AG09309 (cell line): ENCODE data around the gene HOXA9.

Experiments used
- DNase-seq: peaks from one replicate; pipeline ENCODE4 v3.0.0-alpha.2; 2010; ENCODE audit warnings: low read depth
- H3K4me3 ChIP-seq: 2 replicates; pipeline ENCODE4 v1.5.1; 2011; ENCODE audit warnings: mild to moderate bottlenecking, low read depth, low read length, moderate library complexity; ENCODE audit not compliant: control insufficient read depth
- TF ChIP-seq, protein P1 (sequence below): IDR thresholded peaks from 2 replicates; pipeline ENCODE4 v1.5.1; 2011; ENCODE audit warnings: mild to moderate bottlenecking, low read depth, low read length, inconsistent platforms; ENCODE audit not compliant: insufficient read depth, control insufficient read depth; ENCODE audit errors: missing control alignments

HOXA9 gene

DNA sequence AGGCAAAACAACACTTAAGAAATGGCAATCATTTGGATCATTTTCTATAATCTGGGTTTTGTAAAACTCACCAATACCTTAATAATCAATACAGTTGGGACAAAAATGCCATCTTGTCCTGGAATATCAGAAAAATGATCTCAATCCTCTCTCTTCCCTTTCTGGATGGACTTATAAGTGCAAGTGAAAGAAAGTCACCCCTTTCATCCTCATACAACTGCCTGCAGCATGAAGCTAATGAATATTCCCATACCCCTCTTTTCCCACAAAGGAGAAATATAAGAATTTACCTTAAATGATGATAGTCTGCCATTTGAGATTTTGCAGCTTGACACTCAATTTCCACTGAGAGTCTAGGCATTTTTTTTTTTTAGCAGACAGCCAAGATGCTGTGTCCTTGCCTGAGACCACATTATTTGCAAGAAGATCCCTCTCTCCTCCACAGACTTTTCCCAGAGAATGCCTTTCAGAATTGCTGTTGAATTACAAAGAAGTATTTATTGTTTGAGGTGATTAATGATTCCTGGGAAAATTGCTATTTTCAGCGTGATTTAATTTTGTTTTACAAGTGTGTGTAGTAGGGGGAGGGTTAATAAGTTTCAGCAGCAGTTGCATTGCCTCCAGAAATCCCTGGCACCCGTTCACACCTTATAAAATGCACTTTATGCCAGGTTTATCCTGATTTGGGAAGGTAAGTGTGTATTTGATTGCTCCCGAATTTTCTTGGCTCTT, 38.6 kb downstream of the HOXA9 start:
- DNase-seq, result no peak
- TF ChIP-seq, protein P1, sequence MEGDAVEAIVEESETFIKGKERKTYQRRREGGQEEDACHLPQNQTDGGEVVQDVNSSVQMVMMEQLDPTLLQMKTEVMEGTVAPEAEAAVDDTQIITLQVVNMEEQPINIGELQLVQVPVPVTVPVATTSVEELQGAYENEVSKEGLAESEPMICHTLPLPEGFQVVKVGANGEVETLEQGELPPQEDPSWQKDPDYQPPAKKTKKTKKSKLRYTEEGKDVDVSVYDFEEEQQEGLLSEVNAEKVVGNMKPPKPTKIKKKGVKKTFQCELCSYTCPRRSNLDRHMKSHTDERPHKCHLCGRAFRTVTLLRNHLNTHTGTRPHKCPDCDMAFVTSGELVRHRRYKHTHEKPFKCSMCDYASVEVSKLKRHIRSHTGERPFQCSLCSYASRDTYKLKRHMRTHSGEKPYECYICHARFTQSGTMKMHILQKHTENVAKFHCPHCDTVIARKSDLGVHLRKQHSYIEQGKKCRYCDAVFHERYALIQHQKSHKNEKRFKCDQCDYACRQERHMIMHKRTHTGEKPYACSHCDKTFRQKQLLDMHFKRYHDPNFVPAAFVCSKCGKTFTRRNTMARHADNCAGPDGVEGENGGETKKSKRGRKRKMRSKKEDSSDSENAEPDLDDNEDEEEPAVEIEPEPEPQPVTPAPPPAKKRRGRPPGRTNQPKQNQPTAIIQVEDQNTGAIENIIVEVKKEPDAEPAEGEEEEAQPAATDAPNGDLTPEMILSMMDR, result no peak
- no peak overlapping the region for H3K4me3 ChIP-seq

DNA sequence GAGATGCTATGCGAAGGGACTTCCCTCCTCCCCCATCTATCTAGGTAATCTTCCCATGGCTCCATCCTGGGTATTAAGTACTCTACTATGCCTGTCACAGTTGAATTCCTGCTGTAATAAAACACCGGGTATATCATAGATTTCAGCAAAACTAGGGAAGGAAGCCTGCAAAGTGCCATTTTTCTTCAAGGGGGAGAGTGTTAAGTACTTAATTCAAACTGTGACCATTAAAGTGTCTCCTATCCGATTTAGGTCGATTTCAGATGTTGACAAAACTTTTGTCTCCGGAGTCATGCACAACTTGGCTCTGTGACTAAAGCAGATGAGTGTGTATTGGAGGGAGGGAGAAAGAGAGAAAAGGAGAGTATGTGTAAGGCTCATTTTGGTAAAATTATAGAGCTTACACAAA, 39.3 kb downstream of the HOXA9 start:
- H3K4me3 ChIP-seq, result no peak overlapping the region
- TF ChIP-seq, protein P1, result no peak
- DNase-seq, result no peak

DNA sequence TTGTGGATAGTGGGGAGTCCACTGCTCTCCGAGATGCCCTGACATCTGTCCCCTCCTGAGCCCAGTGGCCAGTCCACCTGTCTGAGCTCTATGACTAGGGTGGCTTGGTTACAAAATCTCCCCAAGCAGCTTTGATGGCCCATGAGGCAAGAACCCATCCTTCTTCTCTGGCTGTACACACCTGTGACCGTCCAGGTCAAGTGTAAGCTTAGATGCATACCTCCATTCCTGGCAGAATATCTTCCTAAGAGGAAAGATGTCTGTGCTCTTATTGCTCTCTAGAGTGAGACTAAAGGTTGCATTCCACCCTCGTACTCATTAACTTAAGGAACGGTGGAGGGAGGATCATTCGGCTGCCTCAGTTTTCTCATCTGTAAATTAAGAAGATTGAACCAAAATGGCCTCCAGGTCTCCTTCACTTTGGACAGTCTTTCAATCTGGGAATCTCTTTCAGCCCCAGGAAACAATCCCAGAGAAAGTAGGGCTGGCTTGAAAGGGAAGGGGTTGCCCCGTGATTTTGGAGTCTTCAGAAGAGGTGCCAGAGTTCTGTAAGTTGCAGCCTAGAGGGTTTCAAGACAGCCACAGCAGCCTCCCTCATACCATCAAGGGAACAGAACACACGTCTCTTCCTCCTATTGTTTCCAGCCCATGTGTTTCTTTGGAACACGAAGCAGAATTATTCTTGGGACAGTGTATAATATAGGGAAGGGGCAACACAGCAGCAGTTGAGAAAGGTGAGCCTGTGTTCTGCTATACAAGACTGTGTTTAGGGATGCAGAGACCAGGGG, 40.2 kb downstream of the HOXA9 start:
- H3K4me3 ChIP-seq, result no peak overlapping the region
- DNase-seq, result no peak
- TF ChIP-seq, protein P1, result no peak

DNA sequence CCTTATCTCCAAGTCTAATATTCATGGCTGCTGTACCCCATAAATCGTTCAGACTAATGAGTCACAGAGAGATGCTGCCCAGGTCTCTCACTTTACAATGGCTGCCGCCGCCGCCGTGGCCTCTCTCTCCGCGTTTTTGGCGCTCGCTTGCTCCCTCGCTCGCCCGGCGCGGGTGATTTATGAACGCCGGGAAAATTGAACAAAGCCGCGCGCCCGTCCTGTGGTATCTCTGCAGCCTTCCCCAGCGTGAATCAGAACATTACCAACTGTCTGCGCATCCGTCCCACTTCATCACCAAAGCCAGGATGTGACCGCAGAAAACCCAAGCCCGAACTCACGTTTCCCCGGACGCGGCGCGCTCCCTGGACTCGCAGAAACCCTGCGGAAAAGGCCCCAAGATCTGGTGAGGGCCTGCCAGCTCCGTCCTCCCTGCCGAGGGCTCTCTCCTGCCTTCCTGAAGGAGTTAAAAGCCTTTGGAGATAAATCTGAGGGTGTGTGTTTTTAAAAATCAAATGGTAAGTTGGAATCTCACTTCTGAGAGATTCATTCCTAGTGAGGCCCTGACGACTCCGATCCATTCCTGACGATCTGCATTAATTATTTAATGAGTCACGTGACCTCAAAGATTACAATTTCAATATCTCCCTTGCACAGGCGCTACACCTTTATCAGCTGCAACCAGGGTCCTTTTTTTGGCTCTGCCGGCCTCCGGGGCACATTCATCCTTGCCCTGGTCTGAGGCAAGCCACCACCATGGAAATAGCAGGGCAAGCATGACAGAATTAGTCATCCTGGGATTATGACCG, 41.0 kb downstream of the HOXA9 start:
- no peak for DNase-seq
- no peak overlapping the region for H3K4me3 ChIP-seq

DNA sequence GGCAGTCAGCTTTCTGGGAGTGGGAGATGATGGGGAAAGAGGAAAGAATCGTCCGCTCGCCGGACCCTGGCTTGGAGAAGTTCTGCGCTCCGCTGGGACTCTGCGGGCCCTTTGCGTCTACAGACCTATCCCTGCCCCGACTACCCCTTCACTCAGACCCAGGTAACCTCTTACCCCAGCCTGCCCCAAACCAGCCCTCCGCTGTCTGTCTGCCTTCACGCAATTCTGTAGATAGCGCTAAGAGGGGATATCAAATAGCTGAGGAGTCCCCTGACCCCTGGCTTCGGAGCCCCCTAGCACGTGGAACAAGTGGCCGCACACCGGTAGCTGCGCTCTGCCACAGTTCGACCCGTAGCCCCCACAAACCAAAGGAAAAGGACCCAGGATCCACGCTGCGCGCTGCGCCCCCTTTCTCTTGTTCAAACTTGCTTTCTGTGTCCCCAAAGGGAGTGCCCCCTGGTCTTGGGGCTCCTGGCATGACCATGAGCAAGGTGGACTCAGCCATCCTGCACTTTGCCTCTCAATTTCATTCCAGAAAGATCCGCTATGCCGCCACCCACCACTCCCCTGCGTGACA, 41.8 kb downstream of the HOXA9 start:
- TF ChIP-seq, protein P1, result no peak
- H3K4me3 ChIP-seq, result no peak overlapping the region
- DNase-seq, result no peak

More for the DNA sequence above, 41.0 kb downstream of the HOXA9 start:
- TF ChIP-seq, protein P1, result no peak

DNA sequence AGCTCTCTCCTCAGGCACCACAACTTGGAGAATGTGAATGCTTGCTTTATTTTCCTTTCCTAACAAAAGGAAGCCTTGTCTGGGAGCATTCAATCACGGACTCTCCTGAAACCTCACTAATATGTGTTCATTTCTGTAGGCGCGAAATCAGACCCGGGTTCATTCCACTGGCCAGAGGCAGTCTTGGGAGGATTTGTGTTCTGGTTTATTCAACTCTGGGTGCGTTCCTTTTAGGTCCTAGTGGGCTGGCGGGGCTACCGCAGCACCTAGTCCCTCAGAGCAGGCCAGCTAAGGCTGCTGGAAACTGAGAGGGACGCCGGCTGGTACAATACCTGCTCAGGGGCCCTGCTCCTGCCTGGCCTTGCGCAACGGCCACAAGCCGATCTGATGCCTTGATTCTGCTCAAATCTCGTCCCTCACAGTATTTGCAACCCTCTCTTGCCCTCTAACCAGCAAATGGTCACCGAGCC, 42.3 kb downstream of the HOXA9 start:
- DNase-seq, result no peak
- H3K4me3 ChIP-seq, result no peak overlapping the region
- TF ChIP-seq, protein P1, result no peak
